Measurements from ENCODE around the gene C10orf90. TPM values are rescaled to one million over a fixed set of nuclear protein-coding genes. Genes with fewer than 3 reads are reported as not detected.

C10orf90 gene
- total and polyA plus RNA-seq, 3 donors from 2014 or later = 4.3 to 17.6 (median 10.3) TPM

- Histone ChIP-seq H3K9me3 (no peaks in the 10 kb centered on the region), H3K4me3 (no peak overlapping the region), H3K4me1 (no peaks in the 10 kb centered on the region), H3K36me3 (ENCODE audit: low read depth, missing control alignments) (no peaks in the 10 kb centered on the region), H3K27ac (no peak overlapping the region), H3K27me3 (no peaks in the 10 kb centered on the region)
- 90 to 93% methylated on average over 3 of the region's 3 CpGs for WGBS, 2 donors
- no peak for DNase-seq
- intact Hi-C loops (cut with DNase I; ENCODE audit: low total_unique reads) = no loop called here
- TF ChIP-seq POLR2A (IDR thresholded peaks at IDR 0.05) = no peak
Observed at GRCh38 chr10:126592901-126593300, 77.6 kb downstream of the C10orf90 start.

DNA sequence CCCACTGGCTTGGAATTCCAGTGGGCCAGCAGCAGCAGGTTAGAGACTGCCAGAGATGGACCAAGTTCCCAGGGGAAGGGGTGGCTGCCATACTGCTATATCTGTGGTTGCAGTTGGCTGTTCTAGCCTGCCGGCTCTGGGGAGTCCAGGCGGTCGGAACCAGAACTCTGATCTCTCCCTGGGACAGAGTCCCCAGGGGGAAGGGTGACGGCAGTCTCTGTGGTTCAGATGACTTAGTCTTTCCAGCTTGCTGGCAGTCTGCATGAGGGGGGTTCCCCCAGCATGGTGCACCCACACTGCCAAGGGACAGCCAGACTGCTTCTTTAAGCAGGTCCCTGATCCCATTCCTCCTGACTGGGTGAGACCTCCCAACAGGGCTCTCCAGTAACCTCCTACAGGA, 82.5 kb downstream of the C10orf90 start:
- WGBS, 2 donors = 100% methylated on average over 4 of the region's 4 CpGs; no CpG with 5 or more reads in 1 of the 2 donors
- no peaks in the 10 kb centered on the region for H3K27me3 ChIP-seq
- H3K9me3 ChIP-seq = no peaks in the 10 kb centered on the region
- H3K27ac ChIP-seq = no peak overlapping the region
- H3K36me3 ChIP-seq (ENCODE audit: low read depth, missing control alignments) = no peaks in the 10 kb centered on the region
- DNase-seq = no peak
- no peaks in the 10 kb centered on the region for H3K4me1 ChIP-seq
- H3K4me3 ChIP-seq = no peak overlapping the region
- no peak for TF ChIP-seq POLR2A (IDR thresholded peaks at IDR 0.05)
- no peak for TF ChIP-seq CTCF (IDR thresholded peaks at IDR 0.05)
- intact Hi-C loops (cut with DNase I; ENCODE audit: low total_unique reads) = no loop called here

- no peaks in the 10 kb centered on the region for H3K9me3 ChIP-seq
- no peaks in the 10 kb centered on the region for H3K4me1 ChIP-seq
- H3K4me3 ChIP-seq = no peak overlapping the region
- H3K27ac ChIP-seq = no peak overlapping the region
- H3K36me3 ChIP-seq (ENCODE audit: low read depth, missing control alignments) = no peaks in the 10 kb centered on the region
- TF ChIP-seq CTCF (IDR thresholded peaks at IDR 0.05) (no peak), POLR2A (IDR thresholded peaks at IDR 0.05) (no peak)
- no peak for DNase-seq
- H3K27me3 ChIP-seq = no peaks in the 10 kb centered on the region
- intact Hi-C loops (cut with DNase I; ENCODE audit: low total_unique reads) = no loop called here
- 75 to 80% methylated on average over 5 of the region's 5 CpGs for WGBS, 2 donors
Observed at GRCh38 chr10:126586878-126587277, 83.6 kb downstream of the C10orf90 start.

DNA sequence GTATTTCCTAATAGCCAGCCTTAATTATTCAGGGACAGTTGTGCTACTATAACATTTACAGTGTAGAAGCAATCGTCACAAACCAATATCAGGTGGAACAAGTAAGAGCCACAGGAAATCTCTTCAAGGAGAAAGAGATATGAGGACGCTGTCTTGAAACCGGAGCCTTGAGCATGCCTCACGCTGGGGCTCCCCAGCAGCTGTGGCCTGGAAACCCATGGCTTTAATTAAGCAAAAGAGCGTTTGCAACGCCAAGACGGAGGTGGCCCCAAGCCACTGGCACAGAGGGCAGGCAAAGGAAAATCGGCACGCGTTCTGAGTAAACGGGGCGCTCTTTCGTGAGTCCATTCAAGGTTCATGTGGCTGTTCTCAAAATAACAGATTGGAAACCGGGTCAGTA, 84.4 kb downstream of the C10orf90 start:
- TF ChIP-seq POLR2A (IDR thresholded peaks at IDR 0.05) (no peak), CTCF (IDR thresholded peaks at IDR 0.05) (no peak)
- no peak for DNase-seq
- no peak overlapping the region for H3K27ac ChIP-seq
- H3K4me3 ChIP-seq = no peak overlapping the region
- 37 to 65% methylated on average over 14 of the region's 14 CpGs for WGBS, 2 donors
- no peaks in the 10 kb centered on the region for H3K4me1 ChIP-seq
- H3K27me3 ChIP-seq = no peaks in the 10 kb centered on the region
- no peaks in the 10 kb centered on the region for H3K9me3 ChIP-seq
- H3K36me3 ChIP-seq (ENCODE audit: low read depth, missing control alignments) = no peaks in the 10 kb centered on the region
- intact Hi-C loops (cut with DNase I; ENCODE audit: low total_unique reads) = no loop called here

GRCh38 chr10:126585249-126586017, 85.1 kb downstream of the C10orf90 start:
- intact Hi-C loops (cut with DNase I; ENCODE audit: low total_unique reads) = no loop called here
- no peak for DNase-seq
- H3K4me1 ChIP-seq = no peaks in the 10 kb centered on the region
- WGBS, 2 donors = 50 to 57% methylated on average over 6 of the region's 6 CpGs
- no peaks in the 10 kb centered on the region for H3K36me3 ChIP-seq (ENCODE audit: low read depth, missing control alignments)
- TF ChIP-seq POLR2A (IDR thresholded peaks at IDR 0.05) (no peak), CTCF (IDR thresholded peaks at IDR 0.05) (no peak)
- H3K9me3 ChIP-seq = no peaks in the 10 kb centered on the region
- no peak overlapping the region for H3K4me3 ChIP-seq
- no peak overlapping the region for H3K27ac ChIP-seq
- no peaks in the 10 kb centered on the region for H3K27me3 ChIP-seq

All from testis (tissue), 3 donors.